ENCODE results near the gene ANO9.

DNA sequence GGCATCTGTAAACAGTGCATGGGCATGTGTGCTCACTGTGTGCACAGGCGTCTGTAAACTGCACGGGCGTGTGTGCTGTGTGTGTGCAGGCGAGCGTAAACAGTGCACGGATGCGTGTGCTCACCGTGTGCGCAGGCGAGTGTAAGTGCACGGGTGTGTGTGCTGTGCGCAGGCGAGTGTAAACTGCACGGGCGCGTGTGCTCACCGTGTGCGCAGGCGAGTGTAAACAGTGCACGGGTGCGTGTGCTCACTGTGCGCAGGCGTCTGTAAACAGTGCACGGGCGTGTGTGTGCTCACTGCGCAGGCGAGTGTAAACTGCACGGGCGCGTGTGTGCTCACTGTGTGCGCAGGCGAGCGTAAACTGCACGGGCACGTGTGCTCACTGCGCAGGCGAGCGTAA, 42.8 kb upstream of the ANO9 start:
- TF ChIP-seq POLR2A (IDR thresholded peaks at IDR 0.05) (no peak), EP300 (IDR thresholded peaks at IDR 0.05) (no peak)
- TF ChIP-seq, protein P1, sequence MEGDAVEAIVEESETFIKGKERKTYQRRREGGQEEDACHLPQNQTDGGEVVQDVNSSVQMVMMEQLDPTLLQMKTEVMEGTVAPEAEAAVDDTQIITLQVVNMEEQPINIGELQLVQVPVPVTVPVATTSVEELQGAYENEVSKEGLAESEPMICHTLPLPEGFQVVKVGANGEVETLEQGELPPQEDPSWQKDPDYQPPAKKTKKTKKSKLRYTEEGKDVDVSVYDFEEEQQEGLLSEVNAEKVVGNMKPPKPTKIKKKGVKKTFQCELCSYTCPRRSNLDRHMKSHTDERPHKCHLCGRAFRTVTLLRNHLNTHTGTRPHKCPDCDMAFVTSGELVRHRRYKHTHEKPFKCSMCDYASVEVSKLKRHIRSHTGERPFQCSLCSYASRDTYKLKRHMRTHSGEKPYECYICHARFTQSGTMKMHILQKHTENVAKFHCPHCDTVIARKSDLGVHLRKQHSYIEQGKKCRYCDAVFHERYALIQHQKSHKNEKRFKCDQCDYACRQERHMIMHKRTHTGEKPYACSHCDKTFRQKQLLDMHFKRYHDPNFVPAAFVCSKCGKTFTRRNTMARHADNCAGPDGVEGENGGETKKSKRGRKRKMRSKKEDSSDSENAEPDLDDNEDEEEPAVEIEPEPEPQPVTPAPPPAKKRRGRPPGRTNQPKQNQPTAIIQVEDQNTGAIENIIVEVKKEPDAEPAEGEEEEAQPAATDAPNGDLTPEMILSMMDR (IDR thresholded peaks at IDR 0.05) = no peak

All from stomach (tissue), 4 donors.